ENCODE data around the gene SUPT20HL2. TPM values are rescaled to one million over a fixed set of nuclear protein-coding genes. Genes with fewer than 3 reads are reported as not detected.

SUPT20HL2 gene
- total RNA-seq, 2 experiments from 2014 or later = not detected

- H3K9me3 ChIP-seq (ENCODE audit: control insufficient read depth in 1 of 2, insufficient read depth in 1 of 2, low read length in 2 of 2) = no peaks in the 10 kb centered on the region
- no peaks in the 10 kb centered on the region for H3K4me1 Mint-ChIP-seq (ENCODE audit: low read depth)
- CTCF ChIA-PET = no interaction called here
- H3K4me3 Mint-ChIP-seq = no peak overlapping the region
- H3K36me3 Mint-ChIP-seq (ENCODE audit: low read depth) = no peaks in the 10 kb centered on the region
- H3K27ac ChIP-seq (ENCODE audit: low read depth in 1 of 2, low read length in 2 of 2) = no peak overlapping the region
- no peak overlapping the region for H3K4me3 ChIP-seq (ENCODE audit: low read length)
- TF ChIP-seq CTCF (IDR thresholded peaks at IDR 0.05) = no peak
- DNase-seq = no peak
- no peak for ATAC-seq (ENCODE audit: poor library complexity)
- H3K27me3 ChIP-seq (ENCODE audit: control insufficient read depth in 1 of 2, insufficient read depth in 2 of 2, low read length in 2 of 2) = no peaks in the 10 kb centered on the region
- no peaks in the 10 kb centered on the region for H3K9me3 Mint-ChIP-seq
- no peaks in the 10 kb centered on the region for H3K27me3 Mint-ChIP-seq
- intact Hi-C loops (cut with DNase I, micrococcal nuclease) = no loop called here
- H3K27ac Mint-ChIP-seq = no peak overlapping the region
- H3K36me3 ChIP-seq (ENCODE audit: insufficient read depth, low read length) = no peaks in the 10 kb centered on the region
- no peaks in the 10 kb centered on the region for H3K4me1 ChIP-seq (ENCODE audit: insufficient read depth, low read length)
- POLR2A ChIA-PET = no interaction called here
Measured at GRCh38 chrX:24293412-24293811, 20.5 kb downstream of the SUPT20HL2 start.

- TF ChIP-seq CTCF (IDR thresholded peaks at IDR 0.05) = no peak
- H3K9me3 Mint-ChIP-seq = no peaks in the 10 kb centered on the region
- ChIA-PET CTCF (no interaction called here), POLR2A (no interaction called here)
- H3K36me3 ChIP-seq (ENCODE audit: insufficient read depth, low read length) = no peaks in the 10 kb centered on the region
- no peaks in the 10 kb centered on the region for H3K9me3 ChIP-seq (ENCODE audit: control insufficient read depth in 1 of 2, insufficient read depth in 1 of 2, low read length in 2 of 2)
- no peaks in the 10 kb centered on the region for H3K27me3 Mint-ChIP-seq
- DNase-seq (no peak), ATAC-seq (ENCODE audit: poor library complexity) (no peak)
- no peaks in the 10 kb centered on the region for H3K4me1 ChIP-seq (ENCODE audit: insufficient read depth, low read length)
- H3K27me3 ChIP-seq (ENCODE audit: control insufficient read depth in 1 of 2, insufficient read depth in 2 of 2, low read length in 2 of 2) = no peaks in the 10 kb centered on the region
- H3K27ac Mint-ChIP-seq = no peak overlapping the region
- no peaks in the 10 kb centered on the region for H3K36me3 Mint-ChIP-seq (ENCODE audit: low read depth)
- no peak overlapping the region for H3K27ac ChIP-seq (ENCODE audit: low read depth in 1 of 2, low read length in 2 of 2)
- intact Hi-C loops (cut with DNase I, micrococcal nuclease) = no loop called here
- no peak overlapping the region for H3K4me3 Mint-ChIP-seq
- no peak overlapping the region for H3K4me3 ChIP-seq (ENCODE audit: low read length)
- no peaks in the 10 kb centered on the region for H3K4me1 Mint-ChIP-seq (ENCODE audit: low read depth)
Measured at GRCh38 chrX:24292353-24292752, 21.5 kb downstream of the SUPT20HL2 start.

GRCh38 chrX:24285082-24285481 is 28.8 kb downstream of the SUPT20HL2 start:
- Mint-ChIP-seq H3K27me3 (no peaks in the 10 kb centered on the region), H3K9me3 (no peaks in the 10 kb centered on the region), H3K27ac (no peak overlapping the region), H3K36me3 (ENCODE audit: low read depth) (no peaks in the 10 kb centered on the region), H3K4me3 (no peak overlapping the region), H3K4me1 (ENCODE audit: low read depth) (peaks cover 4% of the 10 kb centered on the region)
- Histone ChIP-seq H3K36me3 (ENCODE audit: insufficient read depth, low read length) (no peaks in the 10 kb centered on the region), H3K4me3 (ENCODE audit: low read length) (no peak overlapping the region), H3K9me3 (ENCODE audit: control insufficient read depth in 1 of 2, insufficient read depth in 1 of 2, low read length in 2 of 2) (no peaks in the 10 kb centered on the region), H3K27me3 (ENCODE audit: control insufficient read depth in 1 of 2, insufficient read depth in 2 of 2, low read length in 2 of 2) (no peaks in the 10 kb centered on the region), H3K27ac (ENCODE audit: low read depth in 1 of 2, low read length in 2 of 2) (no peak overlapping the region), H3K4me1 (ENCODE audit: insufficient read depth, low read length) (no peaks in the 10 kb centered on the region)
- intact Hi-C loops (cut with DNase I, micrococcal nuclease) = no loop called here
- ATAC-seq (ENCODE audit: poor library complexity) (no peak), DNase-seq (no peak)
- no peak for TF ChIP-seq CTCF (IDR thresholded peaks at IDR 0.05)
- ChIA-PET CTCF (no interaction called here), POLR2A (no interaction called here)

Data from CD4-positive, alpha-beta T cell (primary cell).